ENCODE results near the gene KLHDC1. TPM values are rescaled to one million over a fixed set of nuclear protein-coding genes. Genes with fewer than 3 reads are reported as not detected.

Gene KLHDC1
- polyA plus RNA-seq, 1 donor (not counting 4 experiments of a cell fraction or from before 2014, with no cell fraction given) = 0.50 TPM

GRCh38 chr14:49769171-49769570 lies 76.3 kb downstream of the KLHDC1 start:
- peak overlapping the region; percentile 77 to 94 (median 94) for H3K4me3 ChIP-seq (ENCODE audit: control insufficient read depth in 2 of 3, extremely low read depth in 1 of 3, insufficient read depth in 2 of 3, low read depth in 1 of 3, low read length in 3 of 3)
- H3K27ac ChIP-seq (ENCODE audit: control insufficient read depth, insufficient read depth, low read length) = peak overlapping the region; percentile 98
- H3K4me1 ChIP-seq (ENCODE audit: control insufficient read depth, extremely low read depth, insufficient read depth, low read length) = peaks cover 22% of the 10 kb centered on the region
- H3K27me3 ChIP-seq (ENCODE audit: control insufficient read depth, extremely low read depth, insufficient read depth, low read length) = no peaks in the 10 kb centered on the region
- H3K9me1 ChIP-seq (ENCODE audit: control insufficient read depth, extremely low read depth, insufficient read depth, low read length) = no peaks in the 10 kb centered on the region
- dilution Hi-C loops (cut with MboI; ENCODE audit: extremely low pct_ligation_motif_present, low sequenced_read_pairs) = no loop called here
- peak overlapping the region; percentile 92 for H3K4me2 ChIP-seq (ENCODE audit: control insufficient read depth, extremely low read depth, insufficient read depth, low read depth, low read length)
- no peaks in the 10 kb centered on the region for H3K9me3 ChIP-seq (ENCODE audit: control insufficient read depth, low read depth, low read length)
- peak overlapping the region; percentile 99 for H3K9ac ChIP-seq (ENCODE audit: control insufficient read depth, extremely low read depth, insufficient read depth, low read length)
- no peaks in the 10 kb centered on the region for H4K20me1 ChIP-seq (ENCODE audit: control insufficient read depth, extremely low read depth, insufficient read depth, low read length)
- peak; percentile 75 for FAIRE-seq
- DNase-seq (ENCODE audit: low read depth, low spot score) = no peak
- H2AFZ ChIP-seq (ENCODE audit: control insufficient read depth, low read length) = peak overlapping the region; percentile 91
- H3K36me3 ChIP-seq (ENCODE audit: control insufficient read depth in 2 of 2, extremely low read depth in 1 of 2, insufficient read depth in 2 of 2, low read length in 2 of 2) = peaks cover 0 to 5% of the 10 kb centered on the region in 2 experiments
- peaks cover 14% of the 10 kb centered on the region for H3K79me2 ChIP-seq (ENCODE audit: control insufficient read depth, insufficient read depth, low read length)
- no peak for TF ChIP-seq CTCF (optimal IDR thresholded peaks at IDR 0.05 in 1 of 3, IDR thresholded peaks at IDR 0.05 in 1 of 3, conservative IDR thresholded peaks at IDR 0.05 in 1 of 3; ENCODE audit: extremely low read depth in 1 of 3, insufficient read depth in 2 of 3, low read length in 3 of 3)
- TF ChIP-seq EZH2 (IDR thresholded peaks at IDR 0.05; ENCODE audit: low read length) = no peak

- Histone ChIP-seq H3K9ac (ENCODE audit: control insufficient read depth, extremely low read depth, insufficient read depth, low read length) (peak overlapping the region; percentile 99), H3K36me3 (ENCODE audit: control insufficient read depth in 2 of 2, extremely low read depth in 1 of 2, insufficient read depth in 2 of 2, low read length in 2 of 2) (peaks cover 0 to 7% of the 10 kb centered on the region in 2 experiments), H3K4me3 (ENCODE audit: control insufficient read depth in 2 of 3, extremely low read depth in 1 of 3, insufficient read depth in 2 of 3, low read depth in 1 of 3, low read length in 3 of 3) (peak overlapping the region; percentile 77 to 94 (median 94)), H4K20me1 (ENCODE audit: control insufficient read depth, extremely low read depth, insufficient read depth, low read length) (no peaks in the 10 kb centered on the region), H3K27ac (ENCODE audit: control insufficient read depth, insufficient read depth, low read length) (peak overlapping the region; percentile 98), H2AFZ (ENCODE audit: control insufficient read depth, low read length) (no peak overlapping the region), H3K9me3 (ENCODE audit: control insufficient read depth, low read depth, low read length) (no peaks in the 10 kb centered on the region), H3K4me2 (ENCODE audit: control insufficient read depth, extremely low read depth, insufficient read depth, low read depth, low read length) (peak overlapping the region; percentile 92), H3K4me1 (ENCODE audit: control insufficient read depth, extremely low read depth, insufficient read depth, low read length) (peaks cover 22% of the 10 kb centered on the region), H3K27me3 (ENCODE audit: control insufficient read depth, extremely low read depth, insufficient read depth, low read length) (no peaks in the 10 kb centered on the region), H3K79me2 (ENCODE audit: control insufficient read depth, insufficient read depth, low read length) (peaks cover 14% of the 10 kb centered on the region), H3K9me1 (ENCODE audit: control insufficient read depth, extremely low read depth, insufficient read depth, low read length) (no peaks in the 10 kb centered on the region)
- no peak for TF ChIP-seq CTCF (optimal IDR thresholded peaks at IDR 0.05 in 1 of 3, IDR thresholded peaks at IDR 0.05 in 1 of 3, conservative IDR thresholded peaks at IDR 0.05 in 1 of 3; ENCODE audit: extremely low read depth in 1 of 3, insufficient read depth in 2 of 3, low read length in 3 of 3)
- TF ChIP-seq EZH2 (IDR thresholded peaks at IDR 0.05; ENCODE audit: low read length) = no peak
- no peak for DNase-seq (ENCODE audit: low read depth, low spot score)
- dilution Hi-C loops (cut with MboI; ENCODE audit: extremely low pct_ligation_motif_present, low sequenced_read_pairs) = no loop called here
- no peak for FAIRE-seq
These were observed 76.8 kb downstream of the KLHDC1 start for GRCh38 chr14:49769581-49770211.

All from keratinocyte (primary cell).